Inflammatory macrophage (primary cell): ENCODE data around the gene BRINP2.
"Not testable (repeated sequence)": the region's sequence is repeated elsewhere in the genome, so short reads cannot be mapped to it uniquely, and the experiment has no call there.

ENCODE experiments used
- DNase-seq, 2 donors: peaks; one replicate each; pipeline ENCODE4 v3.0.0-alpha.2; 2020 to 2022

Gene BRINP2

GRCh38 chr1:177315761-177316160, 145.0 kb downstream of the BRINP2 start:
- DNase-seq: no peak

- not testable (repeated sequence) for DNase-seq
Observed at GRCh38 chr1:177321434-177321833, 150.7 kb downstream of the BRINP2 start.

GRCh38 chr1:177328251-177328650, 157.5 kb downstream of the BRINP2 start:
- no peak for DNase-seq

- DNase-seq: no peak
Observed at GRCh38 chr1:177329871-177330270, 159.1 kb downstream of the BRINP2 start.
